GM19035 (cell line): ENCODE results near the gene RBM47.
"Not testable (repeated sequence)": the region's sequence is repeated elsewhere in the genome, so short reads cannot be mapped to it uniquely, and the experiment has no call there.

Source experiments
- ATAC-seq: cut with Tn5 transposase; IDR thresholded peaks from one replicate; pipeline ENCODE4 v1.9.1; 2021; ENCODE audit not compliant: unreplicated experiment

RBM47 gene

GRCh38 chr4:40418430-40419230 lies 211.0 kb downstream of the RBM47 start:
- no peak for ATAC-seq

GRCh38 chr4:40417941-40418340 lies 211.7 kb downstream of the RBM47 start:
- ATAC-seq: no peak

GRCh38 chr4:40414673-40415072 lies 215.0 kb downstream of the RBM47 start:
- ATAC-seq: no peak

- no peak for ATAC-seq
These were observed 216.5 kb downstream of the RBM47 start for GRCh38 chr4:40412866-40413795.

GRCh38 chr4:40412388-40412787 lies 217.3 kb downstream of the RBM47 start:
- ATAC-seq: no peak

GRCh38 chr4:40409835-40410234 lies 219.8 kb downstream of the RBM47 start:
- no peak for ATAC-seq

GRCh38 chr4:40407468-40407867 lies 222.2 kb downstream of the RBM47 start:
- ATAC-seq: not testable (repeated sequence)

GRCh38 chr4:40406340-40406739 lies 223.3 kb downstream of the RBM47 start:
- ATAC-seq: no peak

- ATAC-seq: no peak
These were observed 224.5 kb downstream of the RBM47 start for GRCh38 chr4:40405193-40405592.

GRCh38 chr4:40403081-40403480 lies 226.6 kb downstream of the RBM47 start:
- no peak for ATAC-seq

GRCh38 chr4:40402556-40402955 lies 227.1 kb downstream of the RBM47 start:
- ATAC-seq: no peak

- no peak for ATAC-seq
These were observed 228.0 kb downstream of the RBM47 start for GRCh38 chr4:40401631-40402030.

- ATAC-seq: no peak
These were observed 228.6 kb downstream of the RBM47 start for GRCh38 chr4:40401096-40401495.

- ATAC-seq: no peak
These were observed 230.1 kb downstream of the RBM47 start for GRCh38 chr4:40399578-40399977.

GRCh38 chr4:40395908-40396793 lies 233.5 kb downstream of the RBM47 start:
- no peak for ATAC-seq

- no peak for ATAC-seq
These were observed 234.3 kb downstream of the RBM47 start for GRCh38 chr4:40395166-40395900.

GRCh38 chr4:40394236-40394635 lies 235.4 kb downstream of the RBM47 start:
- ATAC-seq: no peak

GRCh38 chr4:40392241-40392640 lies 237.4 kb downstream of the RBM47 start:
- ATAC-seq: not testable (repeated sequence)

- no peak for ATAC-seq
These were observed 239.7 kb downstream of the RBM47 start for GRCh38 chr4:40389986-40390385.

- no peak for ATAC-seq
These were observed 241.4 kb downstream of the RBM47 start for GRCh38 chr4:40388239-40388638.
